NT2/D1 (cell line): ENCODE data around the gene METAP1D.
"Not testable (repeated sequence)": the region's sequence is repeated elsewhere in the genome, so short reads cannot be mapped to it uniquely, and the experiment has no call there.

Experiments used
- DNase-seq: peaks from one replicate; pipeline ENCODE4 v3.0.0-alpha.2; 2011; ENCODE audit warnings: low read depth, low spot score
- H3K27me3 ChIP-seq: 2 replicates; pipeline ENCODE4 v1.6.0; 2011; ENCODE audit warnings: mild to moderate bottlenecking; ENCODE audit not compliant: insufficient read length, insufficient read depth
- H3K36me3 ChIP-seq: 2 replicates; pipeline ENCODE4 v1.6.1; 2011; ENCODE audit warnings: mild to moderate bottlenecking, low read length, mixed read lengths; ENCODE audit not compliant: insufficient read depth, insufficient read length
- H3K4me1 ChIP-seq: 2 replicates; pipeline ENCODE4 v1.5.1; 2011; ENCODE audit not compliant: insufficient read depth, insufficient read length
- H3K4me3 ChIP-seq: 2 replicates; pipeline ENCODE4 v1.5.1; 2011; ENCODE audit warnings: low read depth; ENCODE audit not compliant: insufficient read length
- H3K9ac ChIP-seq: 2 replicates; pipeline ENCODE4 v1.6.0; 2011; ENCODE audit warnings: low read depth; ENCODE audit not compliant: insufficient read length
- H3K9me3 ChIP-seq: 2 replicates; pipeline ENCODE4 v1.5.1; 2011; ENCODE audit warnings: mild to moderate bottlenecking, low read length; ENCODE audit not compliant: insufficient read depth
- SUZ12 ChIP-seq: IDR thresholded peaks from 2 replicates; pipeline ENCODE4 v1.6.1; 2011; ENCODE audit not compliant: insufficient read length, insufficient read depth; ENCODE audit errors: extremely low read depth
- YY1 ChIP-seq: IDR thresholded peaks from 2 replicates; pipeline ENCODE4 v1.6.1; 2011; ENCODE audit not compliant: insufficient read length, insufficient read depth
- ZNF274 ChIP-seq: IDR thresholded peaks from 2 replicates; pipeline ENCODE4 v1.6.1; 2011; ENCODE audit warnings: mild to moderate bottlenecking, low read depth, low read length

METAP1D gene

DNA sequence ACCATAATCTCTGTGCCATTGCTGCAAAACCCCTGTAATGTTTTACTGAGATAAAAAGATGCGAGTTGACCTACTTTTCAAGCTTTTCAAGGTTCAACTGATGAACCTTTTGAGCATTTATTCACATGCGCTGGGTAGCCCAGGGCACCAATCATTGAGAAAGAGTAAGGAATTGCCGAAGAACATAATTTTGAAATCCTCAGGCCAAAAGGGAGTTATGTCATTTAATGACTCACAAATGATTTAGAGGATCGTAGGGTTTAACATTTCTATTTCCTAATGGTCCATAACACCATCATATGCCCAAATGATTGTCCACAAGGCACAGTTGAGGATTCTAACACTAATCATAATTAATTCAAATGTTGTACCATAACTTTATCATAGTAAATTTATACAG, 65.4 kb downstream of the METAP1D start:
- H3K27me3 ChIP-seq: no peaks in the 10 kb centered on the region
- no peak overlapping the region for H3K4me3 ChIP-seq
- TF ChIP-seq ZNF274 (no peak), SUZ12 (no peak)
- H3K9me3 ChIP-seq: no peaks in the 10 kb centered on the region
- no peaks in the 10 kb centered on the region for H3K4me1 ChIP-seq
- no peak for DNase-seq
- H3K9ac ChIP-seq: no peak overlapping the region
- peaks cover 7% of the 10 kb centered on the region for H3K36me3 ChIP-seq

DNA sequence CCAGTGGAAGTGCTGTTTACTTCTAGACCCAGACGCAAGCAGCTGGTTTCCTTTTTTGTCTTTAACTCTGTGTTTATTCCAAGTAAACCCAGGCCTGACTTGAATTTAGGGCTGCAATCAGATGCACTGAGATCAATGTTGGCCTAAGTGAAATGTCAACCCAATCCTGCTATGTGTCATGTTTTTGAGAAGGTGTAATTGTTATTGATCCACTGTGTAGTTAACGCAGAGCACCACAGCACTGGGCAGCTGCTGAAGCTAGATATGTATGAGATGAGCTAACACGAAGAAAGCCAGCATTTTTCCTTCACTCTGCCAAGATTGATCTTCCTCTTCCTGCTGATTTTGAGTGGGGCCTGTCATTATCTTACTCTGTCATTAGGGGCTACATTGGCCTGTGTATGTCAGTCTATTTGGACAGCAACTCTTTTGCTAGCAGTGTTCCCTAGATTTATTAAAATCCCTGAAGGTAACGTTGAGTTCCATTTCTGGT, 66.7 kb downstream of the METAP1D start:
- Histone ChIP-seq H3K9ac (no peak overlapping the region), H3K4me3 (no peak overlapping the region), H3K36me3 (peaks cover 7% of the 10 kb centered on the region), H3K9me3 (no peaks in the 10 kb centered on the region), H3K27me3 (no peaks in the 10 kb centered on the region), H3K4me1 (no peaks in the 10 kb centered on the region)
- no peak for DNase-seq
- TF ChIP-seq ZNF274 (no peak), YY1 (no peak), SUZ12 (no peak)

DNA sequence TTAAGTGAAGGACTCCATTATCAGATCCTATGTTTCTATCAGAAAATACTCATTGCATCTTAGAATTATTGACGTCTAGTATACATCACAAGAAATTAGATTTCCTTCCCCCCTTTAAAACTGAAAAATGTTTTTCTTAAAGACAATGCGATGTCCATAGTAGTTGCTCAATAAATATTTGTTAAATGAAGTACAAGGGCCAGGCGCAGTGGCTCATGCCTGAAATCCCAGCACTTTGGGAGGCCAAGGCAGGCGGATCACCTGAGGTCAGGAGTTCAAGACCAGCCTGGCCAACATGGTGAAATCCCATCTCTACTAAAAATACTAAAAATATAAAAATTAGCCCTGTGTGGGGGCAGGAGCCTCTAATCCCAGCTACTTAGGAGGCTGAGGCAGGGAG, 68.2 kb downstream of the METAP1D start:
- not testable (repeated sequence) for H3K36me3 ChIP-seq, H3K4me3 ChIP-seq, H3K9me3 ChIP-seq, H3K27me3 ChIP-seq, DNase-seq, H3K4me1 ChIP-seq, H3K9ac ChIP-seq

GRCh38 chr2:172070936-172071335, 71.2 kb downstream of the METAP1D start:
- Histone ChIP-seq H3K9me3 (no peaks in the 10 kb centered on the region), H3K27me3 (no peaks in the 10 kb centered on the region), H3K4me1 (no peaks in the 10 kb centered on the region), H3K4me3 (no peak overlapping the region), H3K9ac (no peak overlapping the region), H3K36me3 (peaks cover 3% of the 10 kb centered on the region)
- no peak for DNase-seq
- TF ChIP-seq ZNF274 (no peak), YY1 (no peak), SUZ12 (no peak)

DNA sequence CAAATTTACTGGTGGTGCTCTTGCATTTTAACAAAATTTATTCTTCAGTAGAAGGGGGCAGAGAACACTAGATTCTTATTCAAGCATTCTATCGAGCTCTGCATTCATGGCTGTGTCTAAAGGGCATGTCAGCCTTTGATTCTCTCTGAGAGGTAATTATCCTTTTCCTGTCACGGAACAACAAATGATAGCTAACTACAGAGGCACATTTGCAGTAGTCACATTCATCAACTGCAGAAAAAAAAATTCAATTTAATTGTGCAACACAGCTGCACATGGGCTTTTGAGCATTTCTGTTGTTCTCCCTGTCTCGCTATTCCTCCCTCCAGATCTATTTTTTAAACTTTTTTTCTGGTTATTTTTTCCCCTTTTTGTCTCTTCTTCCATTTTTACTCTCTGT, 72.5 kb downstream of the METAP1D start:
- H3K27me3 ChIP-seq: peaks cover 3% of the 10 kb centered on the region
- H3K4me1 ChIP-seq: no peaks in the 10 kb centered on the region
- H3K9me3 ChIP-seq: no peaks in the 10 kb centered on the region
- H3K4me3 ChIP-seq: no peak overlapping the region
- no peaks in the 10 kb centered on the region for H3K36me3 ChIP-seq
- H3K9ac ChIP-seq: no peak overlapping the region
- TF ChIP-seq SUZ12 (no peak), YY1 (no peak), ZNF274 (no peak)
- DNase-seq: no peak

- H3K9ac ChIP-seq: no peak overlapping the region
- DNase-seq: no peak
- H3K9me3 ChIP-seq: no peaks in the 10 kb centered on the region
- H3K27me3 ChIP-seq: peaks cover 3% of the 10 kb centered on the region
- no peak overlapping the region for H3K4me3 ChIP-seq
- H3K4me1 ChIP-seq: no peaks in the 10 kb centered on the region
- TF ChIP-seq ZNF274 (no peak), YY1 (no peak), SUZ12 (no peak)
- no peaks in the 10 kb centered on the region for H3K36me3 ChIP-seq
Observed at GRCh38 chr2:172072706-172073105, 73.0 kb downstream of the METAP1D start.

- no peak overlapping the region for H3K4me3 ChIP-seq
- no peaks in the 10 kb centered on the region for H3K9me3 ChIP-seq
- no peaks in the 10 kb centered on the region for H3K4me1 ChIP-seq
- no peak for DNase-seq
- H3K27me3 ChIP-seq: peaks cover 3% of the 10 kb centered on the region
- no peaks in the 10 kb centered on the region for H3K36me3 ChIP-seq
- H3K9ac ChIP-seq: no peak overlapping the region
- TF ChIP-seq SUZ12: no peak
- TF ChIP-seq YY1: no peak
- no peak for TF ChIP-seq ZNF274
Observed at GRCh38 chr2:172073518-172073917, 73.8 kb downstream of the METAP1D start.

- H3K9ac ChIP-seq: no peak overlapping the region
- peaks cover 3% of the 10 kb centered on the region for H3K27me3 ChIP-seq
- no peak for DNase-seq
- H3K9me3 ChIP-seq: no peaks in the 10 kb centered on the region
- no peaks in the 10 kb centered on the region for H3K4me1 ChIP-seq
- no peaks in the 10 kb centered on the region for H3K36me3 ChIP-seq
- H3K4me3 ChIP-seq: no peak overlapping the region
- TF ChIP-seq ZNF274: no peak
- TF ChIP-seq YY1: no peak
- no peak for TF ChIP-seq SUZ12
Observed at GRCh38 chr2:172074254-172074653, 74.5 kb downstream of the METAP1D start.
